H1 (cell line): ENCODE data around the gene DTWD2. TPM values are rescaled to one million over a fixed set of nuclear protein-coding genes. Genes with fewer than 3 reads are reported as not detected.

Source experiments
- CTCF ChIA-PET: fragments of 300-600 bp; sonication (Branson Sonifier 250); formaldehyde crosslinking; loops from one replicate; lab custom pipeline; 2021; ENCODE audit not compliant: partially characterized antibody; lab: Charles Lee
- POLR2A ChIA-PET: fragments of 300-600 bp; sonication (Branson Sonifier 250); formaldehyde crosslinking; loops from one replicate; lab custom pipeline; 2021; ENCODE audit warnings: inconsistent platforms; ENCODE audit not compliant: partially characterized antibody; lab: Charles Lee
- DNase-seq, 2 experiments: peaks; one replicate each; pipeline versions ENCODE4 v3.0.0 to v3.0.0-alpha.2; 2010 to 2022; ENCODE audit warnings: low spot score in 2 of 2, low read depth in 1 of 2, mixed read lengths in 1 of 2
- FAIRE-seq: peaks from 2 replicates; lab custom pipeline; 2011; peaks lifted over from hg19 to GRCh38; lab: Jason Lieb, UNC
- H2AFZ ChIP-seq: 2 replicates; pipeline ENCODE4 v1.8.1; 2012; ENCODE audit warnings: low read length, inconsistent platforms
- H2AK5ac ChIP-seq: 2 replicates; pipeline ENCODE4 v1.6.1; 2013; ENCODE audit warnings: low read depth, low read length
- H2BK120ac ChIP-seq: replicated peaks from 2 replicates; pipeline ENCODE3; 2013; ENCODE audit warnings: low read depth, low read length, inconsistent platforms
- H2BK12ac ChIP-seq: 2 replicates; pipeline ENCODE4 v1.6.1; 2013; ENCODE audit warnings: low read depth, low read length
- H2BK15ac ChIP-seq: 2 replicates; pipeline ENCODE4 v1.6.1; 2013; ENCODE audit warnings: low read length
- H2BK20ac ChIP-seq: 2 replicates; pipeline ENCODE4 v1.6.1; 2013; ENCODE audit warnings: low read length
- H2BK5ac ChIP-seq: 2 replicates; pipeline ENCODE4 v1.6.1; 2013; ENCODE audit warnings: low read depth, low read length
- H3K14ac ChIP-seq: 2 replicates; pipeline ENCODE4 v1.6.1; 2013; ENCODE audit warnings: inconsistent platforms; ENCODE audit not compliant: insufficient read length
- H3K18ac ChIP-seq: 2 replicates; pipeline ENCODE4 v1.6.1; 2013; ENCODE audit warnings: low read length; ENCODE audit errors: extremely low read depth
- H3K23ac ChIP-seq: 2 replicates; pipeline ENCODE4 v1.6.1; 2013; ENCODE audit warnings: inconsistent platforms; ENCODE audit not compliant: insufficient read length
- H3K23me2 ChIP-seq: 2 replicates; pipeline ENCODE4 v1.6.1; 2013; ENCODE audit warnings: low read depth, low read length
- H3K27ac ChIP-seq: 2 replicates; pipeline ENCODE4 v1.6.1; 2011; ENCODE audit warnings: low read depth, low read length, inconsistent platforms
- H3K27me3 ChIP-seq, 4 experiments: replicated peaks in 1 of 4; 1 replicate in 1 of 4; 2 replicates in 3 of 4; pipeline versions ENCODE4 v1.6.1 to v1.8.1; 2011 to 2013; ENCODE audit warnings: low read length in 3 of 4, mild to moderate bottlenecking in 3 of 4, inconsistent platforms in 2 of 4, mixed read lengths in 2 of 4, moderate library complexity in 1 of 4; ENCODE audit not compliant: control insufficient read depth in 3 of 4, insufficient read depth in 3 of 4; ENCODE audit errors: extremely low read depth in 1 of 4
- H3K36me3 ChIP-seq, 4 experiments: 2 replicates each; pipeline versions ENCODE4 v1.6.1 to v1.8.1; 2011 to 2013; ENCODE audit warnings: mild to moderate bottlenecking in 4 of 4, low read length in 3 of 4, moderate library complexity in 2 of 4, control low read depth in 1 of 4, inconsistent platforms in 1 of 4; ENCODE audit not compliant: insufficient read depth in 4 of 4, control insufficient read depth in 2 of 4
- H3K4ac ChIP-seq: replicated peaks from 2 replicates; pipeline ENCODE3; 2013; ENCODE audit warnings: low read length, low read depth, mixed read lengths, inconsistent platforms; ENCODE audit not compliant: insufficient read length
- H3K4me1 ChIP-seq, 4 experiments: replicated peaks in 1 of 4; 1 replicate in 1 of 4; 2 replicates in 3 of 4; pipeline versions ENCODE4 v1.6.1 to v1.8.1; 2011 to 2013; ENCODE audit warnings: low read length in 3 of 4, inconsistent platforms in 2 of 4, mixed read lengths in 1 of 4; ENCODE audit not compliant: insufficient read depth in 4 of 4, control insufficient read depth in 3 of 4
- H3K4me2 ChIP-seq, 2 experiments: 2 replicates each; pipeline versions ENCODE4 v1.6.1 to v1.8.1; 2011 to 2013; ENCODE audit warnings: low read depth in 2 of 2, low read length in 2 of 2, control low read depth in 1 of 2, inconsistent platforms in 1 of 2, mild to moderate bottlenecking in 1 of 2; ENCODE audit not compliant: insufficient read depth in 1 of 2
- H3K4me3 ChIP-seq, 4 experiments: fragments of 200-600, 300-600 bp in 1 of 4; sonication (generic), shearing (Covaris generic), sonication (Bioruptor Twin) in 1 of 4; 2 replicates each; pipeline versions ENCODE4 v1.5.1 to v1.8.1; 2011 to 2016; ENCODE audit warnings: low read length in 4 of 4, low read depth in 3 of 4, control low read depth in 2 of 4, inconsistent platforms in 2 of 4, mild to moderate bottlenecking in 2 of 4, mixed read lengths in 1 of 4, moderate library complexity in 1 of 4; ENCODE audit not compliant: insufficient read depth in 2 of 4; ENCODE audit errors: extremely low read depth in 1 of 4
- H3K56ac ChIP-seq: replicated peaks from 2 replicates; pipeline ENCODE3; 2013; ENCODE audit warnings: low read depth, mild to moderate bottlenecking, mixed read lengths, low read length, inconsistent platforms; ENCODE audit not compliant: insufficient read length
- H3K79me1 ChIP-seq: 2 replicates; pipeline ENCODE4 v1.6.1; 2013; ENCODE audit warnings: low read depth, low read length, control low read depth
- H3K79me2 ChIP-seq, 2 experiments: 2 replicates each; pipeline versions ENCODE4 v1.6.1 to v1.8.1; 2012 to 2013; ENCODE audit warnings: low read length in 2 of 2, mild to moderate bottlenecking in 2 of 2, inconsistent platforms in 1 of 2; ENCODE audit not compliant: insufficient read depth in 2 of 2, control insufficient read depth in 1 of 2
- H3K9ac ChIP-seq, 4 experiments: replicated peaks in 1 of 4; 1 replicate in 1 of 4; 2 replicates in 3 of 4; pipeline versions ENCODE4 v1.6.1 to v1.8.1; 2011 to 2013; ENCODE audit warnings: low read depth in 3 of 4, low read length in 3 of 4, control low read depth in 2 of 4, mild to moderate bottlenecking in 2 of 4, moderate library complexity in 2 of 4, inconsistent platforms in 1 of 4; ENCODE audit errors: extremely low read depth in 1 of 4
- H3K9me3 ChIP-seq, 2 experiments: 2 replicates each; pipeline versions ENCODE4 v1.6.1 to v1.8.1; 2012 to 2013; ENCODE audit warnings: mild to moderate bottlenecking in 2 of 2, moderate library complexity in 2 of 2, control low read depth in 1 of 2, inconsistent platforms in 1 of 2, low read depth in 1 of 2, low read length in 1 of 2, mixed read lengths in 1 of 2; ENCODE audit not compliant: insufficient read depth in 2 of 2
- H4K20me1 ChIP-seq, 2 experiments: replicated peaks in 1 of 2; 2 replicates each; pipeline versions ENCODE3 to v1.8.1; 2011 to 2013; ENCODE audit warnings: inconsistent platforms in 2 of 2, low read length in 2 of 2, mild to moderate bottlenecking in 1 of 2; ENCODE audit not compliant: insufficient read depth in 2 of 2, control insufficient read depth in 1 of 2
- H4K5ac ChIP-seq: 2 replicates; pipeline ENCODE4 v1.6.1; 2013; ENCODE audit warnings: low read length, low read depth, mixed read lengths, inconsistent platforms; ENCODE audit not compliant: insufficient read length
- H4K8ac ChIP-seq: 2 replicates; pipeline ENCODE4 v1.8.0; 2013; ENCODE audit warnings: mild to moderate bottlenecking, moderate library complexity, low read length, inconsistent platforms; ENCODE audit not compliant: insufficient read depth; ENCODE audit errors: extremely low read depth
- H4K91ac ChIP-seq: replicated peaks from 2 replicates; pipeline ENCODE3; 2013; ENCODE audit warnings: low read length, mixed read lengths, inconsistent platforms; ENCODE audit not compliant: insufficient read length
- BACH1 ChIP-seq: IDR thresholded peaks from 2 replicates; pipeline ENCODE4 v1.6.1; 2012; ENCODE audit warnings: low read length, improper control_type of control experiment
- CBX5 ChIP-seq: fragments of 300-800, 300-1000 bp; sonication (generic); IDR thresholded peaks from 2 replicates; pipeline ENCODE4 v1.7.1; 2016; ENCODE audit warnings: antibody characterized with exemption, low read length, low read depth
- CHD1 ChIP-seq: IDR thresholded peaks from 2 replicates; pipeline ENCODE4 v1.6.1; 2012; ENCODE audit warnings: low read depth, low read length, improper control_type of control experiment
- CHD2 ChIP-seq: IDR thresholded peaks from 2 replicates; pipeline ENCODE4 v1.6.1; 2012; ENCODE audit warnings: low read length, improper control_type of control experiment
- EZH2 ChIP-seq: fragments of 200-600 bp; sonication (generic); IDR thresholded peaks from 2 replicates; pipeline ENCODE4 v1.7.1; 2012; ENCODE audit warnings: low read depth, mild to moderate bottlenecking, moderate library complexity, low read length, inconsistent platforms; ENCODE audit not compliant: severe bottlenecking
- JUND ChIP-seq: IDR thresholded peaks from 2 replicates; pipeline ENCODE4 v1.6.1; 2011; ENCODE audit warnings: mild to moderate bottlenecking, improper control_type of control experiment, low read length
- KDM4A ChIP-seq: IDR thresholded peaks from one replicate; pipeline ENCODE4 v1.7.1; 2012; ENCODE audit warnings: low read depth, mild to moderate bottlenecking, moderate library complexity, low read length, inconsistent platforms; ENCODE audit not compliant: severe bottlenecking
- KDM5A ChIP-seq: fragments of 200-600 bp; IDR thresholded peaks from 2 replicates; pipeline ENCODE4 v1.7.1; 2012; ENCODE audit warnings: mild to moderate bottlenecking, low read length, inconsistent platforms, mixed read lengths
- PHF8 ChIP-seq: fragments of 200-600 bp; sonication (generic); conservative IDR thresholded peaks from 2 replicates; pipeline ENCODE4 v1.7.1; 2012; ENCODE audit warnings: low read depth, mild to moderate bottlenecking, inconsistent platforms, low read length, moderate library complexity
- POU5F1 ChIP-seq: IDR thresholded peaks from 2 replicates; pipeline ENCODE4 v1.6.1; 2011; ENCODE audit warnings: low read depth, mild to moderate bottlenecking, low read length, moderate library complexity
- SAP30 ChIP-seq: fragments of 300-600 bp; sonication (generic); IDR thresholded peaks from 2 replicates; pipeline ENCODE4 v1.7.1; 2012; ENCODE audit warnings: low read length, moderate library complexity, mild to moderate bottlenecking, inconsistent platforms; ENCODE audit not compliant: insufficient read depth, insufficient replicate concordance
- SP4 ChIP-seq: IDR thresholded peaks from 2 replicates; pipeline ENCODE4 v1.6.1; 2012; ENCODE audit warnings: low read length, inconsistent platforms
- YY1 ChIP-seq: IDR thresholded peaks from 2 replicates; pipeline ENCODE4 v1.6.1; 2011; ENCODE audit warnings: low read depth, mild to moderate bottlenecking, low read length
- whole genome bisulfite sequencing, 2 experiments: shearing (Covaris generic) in 1 of 2; methylation state at CpG; one replicate each; pipeline versions ENCODE4 v1.1.6 to v1.1.7; 2013 to 2015; ENCODE audit warnings: low lambda C conversion rate in 2 of 2, mixed read lengths in 2 of 2, inconsistent platforms in 1 of 2, low coverage in 1 of 2, missing lambda C conversion rate in 1 of 2; ENCODE audit not compliant: insufficient replicate concordance in 2 of 2, insufficient coverage in 1 of 2, insufficient read length in 1 of 2; ENCODE audit errors: extremely low coverage in 1 of 2, missing lambda C conversion rate in 1 of 2; 5-methylcytosine and 5-hydroxymethylcytosine counted together
- polyA plus RNA-seq, 7 experiments: library from polyadenylated mRNA; depleted of rRNA in 3 of 7; stranded (reverse) in 5 of 7; unstranded in 2 of 7; fragments of >200 nt in 5 of 7; fragments of 200-250 nt in 2 of 7; gene quantifications; 1 replicate in 5 of 7; 2 replicates in 1 of 7; 4 replicates in 1 of 7; pipeline versions ENCODE4 v1.2.1 to v1.2.3, GENCODE V29; 2011 to 2013; ENCODE audit warnings: missing spikeins in 2 of 7, mixed read lengths in 2 of 7
- total RNA-seq: library from RNA; stranded (reverse); fragmentation: NEBNext Ultra II Directional; extraction: Animal tissue kit (Norgen Biotek cat#: 25700); gene quantifications from 2 replicates; pipeline ENCODE4 v1.2.1, GENCODE V29; 2021

Gene DTWD2
- total and polyA plus RNA-seq, 2 of the 8 experiments (the other 6 are each of a cell fraction or from before 2014, with no cell fraction given) = 4.3 to 17.1 TPM

DNA sequence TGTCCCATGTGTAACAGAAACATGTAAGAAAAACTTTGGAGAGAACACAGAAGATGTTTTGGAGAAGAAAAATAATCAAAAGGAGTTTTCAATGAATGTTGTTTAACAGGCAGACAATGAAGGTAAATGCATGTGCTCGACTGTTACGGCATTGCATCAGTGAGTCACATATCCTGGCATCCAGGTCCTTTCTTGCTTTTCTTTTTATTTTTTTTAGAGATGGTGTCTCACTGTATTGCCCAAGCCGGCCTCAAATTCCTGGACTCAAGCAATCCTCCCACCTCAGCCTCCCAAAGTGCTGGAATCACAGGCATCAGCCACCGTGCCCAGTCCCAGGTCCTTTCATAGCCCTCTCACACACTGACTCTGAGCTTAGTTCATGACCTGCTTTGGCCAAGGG is 181.8 kb downstream of the DTWD2 start:
- H3K14ac ChIP-seq = no peak overlapping the region
- ChIA-PET POLR2A (no interaction called here), CTCF (interaction anchor here (1.1 kb wide), 1 partner anchor 9 kb away, joined by 5 read pairs; no protein-coding TSS in a partner anchor)
- no peak overlapping the region for H2BK20ac ChIP-seq
- no peak for TF ChIP-seq SAP30
- TF ChIP-seq POU5F1 = no peak
- TF ChIP-seq CHD2 = no peak
- no peak for TF ChIP-seq EZH2
- no peak for TF ChIP-seq SP4
- no peak for TF ChIP-seq YY1
- no peak for TF ChIP-seq JUND
- TF ChIP-seq BACH1 = no peak
- TF ChIP-seq PHF8 = no peak
- no peak for TF ChIP-seq KDM5A
- TF ChIP-seq CHD1 = no peak
- no peak for TF ChIP-seq CBX5
- no peak for TF ChIP-seq KDM4A
- H3K36me3 ChIP-seq = no peaks in the 10 kb centered on the region
- H3K4me3 ChIP-seq = no peak overlapping the region
- no peak overlapping the region for H2BK15ac ChIP-seq
- no peak overlapping the region for H3K56ac ChIP-seq
- H3K27me3 ChIP-seq = no peaks in the 10 kb centered on the region
- H2AK5ac ChIP-seq = no peak overlapping the region
- H2BK5ac ChIP-seq = no peak overlapping the region
- DNase-seq (no peak), FAIRE-seq (no peak)
- no peak overlapping the region for H3K23ac ChIP-seq
- no peaks in the 10 kb centered on the region for H3K9me3 ChIP-seq
- no peak overlapping the region for H2BK12ac ChIP-seq
- WGBS, 2 experiments = 83% methylated on average over 4 of the region's 4 CpGs; no CpG with 5 or more reads in 1 of the 2 experiments
- H3K4me1 ChIP-seq = no peaks in the 10 kb centered on the region
- no peak overlapping the region for H3K4ac ChIP-seq
- H4K91ac ChIP-seq = no peak overlapping the region
- no peaks in the 10 kb centered on the region for H4K20me1 ChIP-seq
- no peak overlapping the region for H3K27ac ChIP-seq
- no peak overlapping the region for H3K9ac ChIP-seq
- no peak overlapping the region for H4K8ac ChIP-seq
- no peak overlapping the region for H2AFZ ChIP-seq
- H2BK120ac ChIP-seq = no peak overlapping the region
- H3K23me2 ChIP-seq = no peaks in the 10 kb centered on the region
- no peaks in the 10 kb centered on the region for H3K79me2 ChIP-seq
- H3K4me2 ChIP-seq = no peak overlapping the region
- H3K79me1 ChIP-seq = no peaks in the 10 kb centered on the region
- no peak overlapping the region for H4K5ac ChIP-seq
- H3K18ac ChIP-seq = no peak overlapping the region
